Sigmoid colon (tissue), 4 donors: ENCODE results near the gene SLC35E1.

Experiments used
- EP300 ChIP-seq, 4 donors: sonication (generic); formaldehyde crosslinking; IDR thresholded peaks; one replicate each; pipeline ENCODE4 v1.6.1; 2017; ENCODE audit warnings: antibody characterized with exemption in 4 of 4
- POLR2A ChIP-seq, 2 donors: fragments of 450-650 bp; IDR thresholded peaks; one replicate each; pipeline ENCODE4 v1.6.1; 2016; ENCODE audit warnings: antibody characterized with exemption in 2 of 2, mild to moderate bottlenecking in 2 of 2, moderate library complexity in 2 of 2
- POLR2AphosphoS5 ChIP-seq, 4 donors: sonication (generic); formaldehyde crosslinking; IDR thresholded peaks; one replicate each; pipeline ENCODE4 v1.6.1; 2017; ENCODE audit warnings: antibody characterized with exemption in 4 of 4
- TF ChIP-seq, protein P1 (sequence below), 4 experiments: fragments of 450-650 bp in 3 of 4; fragments of 200-600 bp in 1 of 4; IDR thresholded peaks; one replicate each; pipeline ENCODE4 v1.5.1; 2016 to 2019; ENCODE audit warnings: antibody characterized with exemption in 4 of 4, mild to moderate bottlenecking in 3 of 4, moderate library complexity in 2 of 4

DNA sequence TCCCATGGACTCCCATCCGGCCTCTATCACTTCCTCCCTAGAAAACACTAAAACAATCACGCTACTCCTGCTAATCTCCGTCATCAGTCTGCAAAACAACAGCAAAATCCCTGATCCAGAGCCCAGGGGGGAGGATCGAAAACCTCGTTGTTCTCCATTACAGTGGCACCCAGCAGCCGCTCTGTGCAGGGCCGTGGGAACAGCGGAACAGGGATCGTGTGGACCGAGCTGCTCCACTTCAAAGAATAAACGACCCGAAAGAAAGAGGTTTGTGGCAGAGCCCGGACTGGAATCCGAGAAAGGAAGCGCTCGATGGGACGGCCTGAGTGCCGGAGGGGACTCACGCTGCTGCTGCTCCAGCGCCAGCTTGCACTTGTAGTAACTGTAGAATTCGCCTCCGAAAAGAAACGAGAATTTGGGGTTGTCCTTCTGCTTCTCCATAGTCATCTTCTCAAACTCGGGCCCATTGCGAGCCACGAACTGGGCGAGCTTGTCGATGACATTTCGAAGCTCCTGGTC, 30.6 kb downstream of the SLC35E1 start:
- TF ChIP-seq EP300 (IDR thresholded peaks at IDR 0.05) (no peak), POLR2A (IDR thresholded peaks at IDR 0.05) (no peak), POLR2AphosphoS5 (IDR thresholded peaks at IDR 0.05) (no peak)
- TF ChIP-seq, protein P1, sequence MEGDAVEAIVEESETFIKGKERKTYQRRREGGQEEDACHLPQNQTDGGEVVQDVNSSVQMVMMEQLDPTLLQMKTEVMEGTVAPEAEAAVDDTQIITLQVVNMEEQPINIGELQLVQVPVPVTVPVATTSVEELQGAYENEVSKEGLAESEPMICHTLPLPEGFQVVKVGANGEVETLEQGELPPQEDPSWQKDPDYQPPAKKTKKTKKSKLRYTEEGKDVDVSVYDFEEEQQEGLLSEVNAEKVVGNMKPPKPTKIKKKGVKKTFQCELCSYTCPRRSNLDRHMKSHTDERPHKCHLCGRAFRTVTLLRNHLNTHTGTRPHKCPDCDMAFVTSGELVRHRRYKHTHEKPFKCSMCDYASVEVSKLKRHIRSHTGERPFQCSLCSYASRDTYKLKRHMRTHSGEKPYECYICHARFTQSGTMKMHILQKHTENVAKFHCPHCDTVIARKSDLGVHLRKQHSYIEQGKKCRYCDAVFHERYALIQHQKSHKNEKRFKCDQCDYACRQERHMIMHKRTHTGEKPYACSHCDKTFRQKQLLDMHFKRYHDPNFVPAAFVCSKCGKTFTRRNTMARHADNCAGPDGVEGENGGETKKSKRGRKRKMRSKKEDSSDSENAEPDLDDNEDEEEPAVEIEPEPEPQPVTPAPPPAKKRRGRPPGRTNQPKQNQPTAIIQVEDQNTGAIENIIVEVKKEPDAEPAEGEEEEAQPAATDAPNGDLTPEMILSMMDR (IDR thresholded peaks at IDR 0.05): no peak
